ENCODE measurements around the gene SGF29.
"Not testable (repeated sequence)": the region's sequence is repeated elsewhere in the genome, so short reads cannot be mapped to it uniquely, and the experiment has no call there.

Gene SGF29

DNA sequence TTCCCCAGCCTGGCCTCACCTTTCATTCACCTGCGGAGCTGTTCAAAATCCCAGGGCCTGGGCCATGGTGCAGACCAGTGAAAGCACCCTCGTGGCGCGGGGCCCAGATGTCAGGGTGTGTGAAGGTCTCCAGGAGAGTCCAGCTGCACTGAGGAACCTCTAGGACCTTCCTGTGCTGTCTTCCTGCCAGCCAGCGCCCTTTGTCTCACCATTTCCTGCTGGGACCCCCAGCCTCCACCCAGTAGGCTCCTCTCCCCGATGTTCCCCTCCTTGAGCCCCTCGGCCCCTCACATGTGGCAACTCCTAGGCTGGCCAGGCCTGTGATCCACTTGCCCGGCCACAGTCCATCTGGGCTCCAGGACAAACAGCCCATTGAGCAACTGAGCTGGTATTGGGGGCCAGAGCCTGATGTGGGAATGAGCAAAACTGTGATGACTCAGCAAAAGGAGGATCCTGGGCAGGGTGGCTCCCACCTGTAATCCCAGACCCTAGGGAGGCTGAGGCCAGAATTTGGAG, 42.5 kb downstream of the SGF29 start:
- DNase-seq (ENCODE audit: low spot score) = no peak

DNA sequence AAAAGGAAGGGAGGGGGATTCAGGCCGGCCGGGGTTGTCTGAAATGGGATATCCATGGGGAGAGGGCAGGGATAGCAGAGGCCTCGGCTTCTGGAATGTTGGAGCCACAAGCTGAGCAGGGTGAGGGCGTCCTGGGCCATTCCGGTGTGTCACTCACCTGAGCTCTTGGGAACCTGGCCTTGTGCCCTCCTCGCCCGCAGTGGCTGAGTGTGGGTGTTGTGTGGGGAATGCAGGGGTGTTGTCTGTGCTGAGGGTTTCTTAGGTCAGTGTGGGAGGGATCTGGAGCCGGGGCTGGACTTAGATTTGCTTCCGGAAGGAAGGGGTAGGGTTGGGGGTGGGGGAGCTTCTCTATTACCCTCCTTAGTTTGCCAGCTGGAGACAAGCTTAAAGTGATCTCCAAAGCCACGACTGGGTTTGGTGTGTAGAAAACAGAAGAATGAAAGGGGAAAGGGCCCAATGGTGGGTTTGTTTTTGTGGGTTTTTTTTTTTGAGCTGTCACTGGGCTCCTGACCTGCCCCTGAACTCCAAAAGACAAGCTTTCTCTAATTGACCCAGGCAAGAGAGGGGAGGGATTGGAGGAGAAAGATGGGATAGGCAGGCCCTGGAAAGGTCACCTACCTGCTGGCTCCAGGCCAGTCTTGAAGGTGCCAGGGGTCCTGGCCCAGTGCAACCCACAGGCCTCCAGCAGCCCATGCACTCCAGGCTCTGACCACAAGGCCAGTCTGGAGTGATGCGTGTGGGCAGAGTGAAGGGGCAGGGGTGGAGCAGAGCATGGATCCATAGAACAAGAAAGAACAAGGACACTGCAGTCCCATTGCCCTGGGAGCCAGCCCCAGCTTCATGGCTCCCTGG, 43.3 kb downstream of the SGF29 start, which contains the start of gene SULT1A2:
SULT1A2 (minus strand) TSS at position 211 of the 852 bp plus-strand sequence. CDS start 1,120 bp downstream, outside the sequence.
- DNase-seq (ENCODE audit: low spot score) = no peak

DNA sequence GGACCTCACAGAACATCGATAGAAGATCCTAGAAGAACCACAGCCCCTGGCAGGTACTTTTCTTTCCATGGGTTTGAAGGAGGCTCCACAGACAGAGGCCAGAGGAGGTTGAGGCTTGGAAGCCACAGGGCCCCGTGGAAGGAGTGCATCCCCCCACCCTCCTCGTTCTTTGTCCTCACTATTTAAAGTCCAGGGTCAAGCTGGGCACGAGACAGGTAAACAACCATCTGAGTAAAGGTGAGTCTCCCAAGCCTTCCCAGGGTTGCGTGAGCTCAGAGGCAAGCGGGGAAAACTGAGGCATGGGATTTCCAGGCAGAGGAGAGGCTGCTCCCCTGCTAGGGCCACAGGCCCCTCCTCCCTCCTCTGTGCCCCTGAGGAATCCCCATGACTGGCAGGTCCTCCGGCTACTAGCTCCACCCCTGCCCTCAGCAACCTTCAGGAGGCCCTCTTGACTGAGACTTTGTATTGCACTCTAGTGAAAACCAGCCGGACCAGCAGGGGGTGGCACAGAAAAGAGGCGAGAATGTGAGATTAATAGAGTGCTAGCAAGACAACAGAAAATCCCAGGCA, 44.1 kb downstream of the SGF29 start:
- DNase-seq (ENCODE audit: low spot score) = no peak

DNA sequence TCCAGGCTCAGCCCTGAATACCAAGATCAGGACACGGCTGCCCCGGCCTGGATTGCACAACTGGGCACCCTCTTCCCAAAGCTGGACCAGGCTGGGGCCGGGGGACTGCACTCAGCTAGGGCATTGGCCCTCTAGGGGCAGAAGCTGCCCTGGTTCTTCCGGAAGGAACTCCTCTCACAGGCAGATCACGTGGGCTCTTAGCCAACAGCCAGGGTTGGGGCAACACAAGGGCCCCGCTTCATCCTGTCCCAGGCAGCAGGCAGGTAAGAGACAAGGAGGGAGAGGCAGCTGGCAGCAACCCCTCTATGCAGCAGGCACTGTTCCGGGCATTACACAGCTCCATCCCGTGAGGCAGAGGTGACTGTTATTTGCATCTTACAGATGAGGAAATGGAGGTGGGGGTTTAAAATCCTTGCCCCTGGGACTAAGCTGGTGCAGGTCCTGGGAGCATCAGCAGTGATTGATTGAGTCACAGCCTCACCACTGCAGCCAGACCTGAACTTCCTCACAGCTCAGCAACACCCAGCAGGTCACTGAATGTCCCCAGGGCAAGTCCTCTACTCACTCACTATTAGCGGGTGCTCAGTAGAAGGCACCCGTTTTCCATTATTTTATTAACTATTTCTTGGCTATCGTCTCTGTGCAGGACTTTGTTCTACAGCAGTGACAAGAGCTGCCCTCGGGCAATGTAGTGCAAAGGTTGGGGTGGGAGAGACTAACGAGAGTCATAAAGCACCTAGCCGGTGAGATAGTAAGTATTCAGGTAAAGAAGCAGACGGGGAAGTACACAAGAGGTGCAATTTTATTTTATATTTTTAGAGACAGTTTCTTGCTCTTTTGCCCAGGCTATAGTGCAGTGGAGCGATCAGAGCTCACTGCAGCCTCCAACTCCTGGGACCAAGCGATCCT, 45.9 kb downstream of the SGF29 start:
- not testable (repeated sequence) for DNase-seq (ENCODE audit: low spot score)

DNA sequence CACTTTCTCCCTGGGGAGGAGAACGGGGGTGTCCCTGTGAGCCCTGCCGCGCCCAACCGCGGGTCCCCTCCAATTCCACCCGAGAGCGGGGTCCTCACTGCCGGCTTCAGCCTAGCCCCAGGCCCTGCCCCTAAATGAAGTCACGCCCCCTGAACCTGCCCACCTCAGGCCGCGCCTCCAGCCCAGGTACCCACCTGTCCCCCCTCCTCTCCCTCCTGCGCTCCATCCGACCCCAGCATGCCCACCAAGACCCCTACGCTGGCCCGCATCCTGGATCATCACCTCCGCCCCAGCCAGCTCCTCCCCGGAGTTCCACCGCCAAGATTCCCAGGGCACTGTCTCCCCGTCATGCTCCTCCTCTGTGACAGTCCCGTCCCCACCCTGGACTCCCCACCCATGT, 47.2 kb downstream of the SGF29 start:
- not testable (repeated sequence) for DNase-seq (ENCODE audit: low spot score)

DNA sequence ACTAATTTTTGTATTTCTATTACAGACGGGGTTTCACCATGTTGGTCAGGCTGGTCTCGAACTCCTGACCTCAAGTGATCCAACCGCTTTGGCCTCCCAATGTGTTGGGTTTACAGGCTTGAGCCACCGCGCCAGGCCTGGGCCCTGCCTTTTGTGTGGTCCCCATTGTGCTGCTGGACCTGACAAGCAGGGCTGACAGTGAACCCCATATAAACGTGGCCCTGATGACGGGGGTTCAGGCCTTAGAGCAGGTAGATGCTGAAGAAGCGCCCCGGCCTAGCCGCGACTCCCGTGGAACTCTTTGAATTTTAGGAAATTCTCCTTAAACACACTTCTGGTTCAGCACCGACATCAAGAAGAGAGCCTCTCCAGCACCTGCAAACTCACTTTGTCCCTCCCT, 47.9 kb downstream of the SGF29 start:
- DNase-seq (ENCODE audit: low spot score) = not testable (repeated sequence)

DNA sequence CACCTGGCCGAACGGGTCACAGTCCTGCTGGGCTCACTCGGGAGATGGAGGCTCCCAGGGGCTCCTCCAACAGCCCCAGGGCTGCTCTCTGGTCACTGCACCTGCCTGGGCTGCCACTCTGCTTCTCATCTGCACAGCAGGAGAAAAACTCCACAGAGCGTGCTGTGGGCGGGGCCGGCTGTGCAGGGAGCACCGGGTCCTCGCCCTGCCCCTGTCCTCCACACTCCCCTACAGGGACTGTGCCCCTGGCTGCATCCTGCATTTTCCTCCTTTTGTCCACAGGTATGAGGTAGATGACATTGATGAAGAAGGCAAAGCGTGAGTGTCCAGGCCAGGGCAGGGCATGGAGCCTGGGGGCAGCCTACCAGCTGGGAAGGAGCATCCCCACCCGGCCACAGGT, 48.3 kb downstream of the SGF29 start:
- DNase-seq (ENCODE audit: low spot score) = not testable (repeated sequence)

DNA sequence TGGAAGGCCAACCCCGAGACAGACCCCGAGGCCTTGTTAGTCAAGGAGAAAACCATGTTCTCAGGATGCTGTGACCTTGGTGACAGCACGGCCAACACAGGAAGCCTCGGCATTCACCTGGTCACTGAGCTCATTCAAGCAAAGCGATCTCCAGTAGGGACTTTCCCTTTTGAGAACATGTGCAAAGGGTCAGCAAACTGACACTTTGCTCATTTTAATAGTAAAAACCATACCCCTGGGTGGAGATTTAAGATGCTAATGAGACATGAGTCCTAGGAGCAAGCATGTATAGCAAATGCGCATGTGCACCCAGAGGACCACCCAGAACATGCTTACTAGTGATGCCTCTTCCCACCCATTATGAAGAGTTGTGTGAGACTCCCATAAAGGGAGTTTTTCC, 48.8 kb downstream of the SGF29 start:
- DNase-seq (ENCODE audit: low spot score) = no peak

DNA sequence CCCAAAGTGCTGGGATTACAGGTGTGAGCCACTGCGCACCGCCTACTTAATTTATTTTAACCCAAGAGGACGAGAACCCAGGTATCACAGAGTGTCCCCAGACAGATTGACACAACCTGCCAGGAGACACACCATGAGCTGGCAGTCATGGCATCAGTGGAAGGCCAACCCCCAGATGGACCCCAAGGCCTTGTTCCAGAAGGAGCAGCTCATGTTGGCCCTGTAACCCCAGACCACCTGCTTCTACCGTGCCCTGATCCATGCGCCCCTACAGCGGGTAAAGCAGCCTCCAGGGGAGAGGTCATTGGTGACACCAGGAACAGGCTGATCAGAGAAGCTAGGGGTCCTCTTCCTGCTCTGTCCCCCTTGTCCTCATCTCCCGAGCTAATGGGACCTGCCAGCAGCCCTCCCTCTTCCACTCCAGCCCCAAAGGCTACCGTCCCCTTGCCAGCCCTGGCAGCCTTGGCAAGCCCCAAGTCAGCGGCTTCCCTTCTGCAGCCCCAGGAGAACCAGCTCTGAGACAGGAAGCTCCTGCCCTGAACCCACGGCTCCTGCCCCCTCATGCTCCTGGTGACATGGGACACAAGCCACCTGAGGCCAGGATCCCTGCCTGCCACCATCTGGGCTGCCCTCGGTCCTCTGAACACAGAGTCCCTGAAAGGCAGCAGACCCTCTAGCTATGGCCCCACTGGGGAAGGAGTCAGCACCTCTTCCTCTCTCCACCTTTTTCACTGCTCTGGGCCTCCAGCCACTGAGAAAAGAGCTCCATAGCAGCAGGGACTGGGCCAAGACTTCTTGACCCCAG, 49.9 kb downstream of the SGF29 start:
- no peak for DNase-seq (ENCODE audit: low spot score)

DNA sequence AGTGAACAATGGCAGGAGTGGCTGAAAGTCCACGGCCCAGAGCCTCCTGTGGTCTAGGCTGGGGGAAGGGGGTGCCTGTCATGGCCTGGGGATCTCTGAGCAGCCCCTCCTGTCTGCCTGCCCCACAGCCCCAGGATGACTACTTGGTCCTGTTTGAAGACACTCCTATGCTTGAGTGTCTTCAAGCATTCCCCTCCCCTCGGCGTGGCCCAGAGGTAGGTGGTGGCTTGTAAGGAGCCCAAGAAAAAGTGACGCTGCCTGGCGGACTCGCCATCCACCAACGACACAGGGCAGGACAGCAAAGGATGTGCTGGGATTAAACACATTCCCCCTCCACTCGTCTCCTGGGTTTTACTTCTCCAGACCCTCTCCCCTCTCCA, 50.5 kb downstream of the SGF29 start:
- DNase-seq (ENCODE audit: low spot score) = no peak

DNA sequence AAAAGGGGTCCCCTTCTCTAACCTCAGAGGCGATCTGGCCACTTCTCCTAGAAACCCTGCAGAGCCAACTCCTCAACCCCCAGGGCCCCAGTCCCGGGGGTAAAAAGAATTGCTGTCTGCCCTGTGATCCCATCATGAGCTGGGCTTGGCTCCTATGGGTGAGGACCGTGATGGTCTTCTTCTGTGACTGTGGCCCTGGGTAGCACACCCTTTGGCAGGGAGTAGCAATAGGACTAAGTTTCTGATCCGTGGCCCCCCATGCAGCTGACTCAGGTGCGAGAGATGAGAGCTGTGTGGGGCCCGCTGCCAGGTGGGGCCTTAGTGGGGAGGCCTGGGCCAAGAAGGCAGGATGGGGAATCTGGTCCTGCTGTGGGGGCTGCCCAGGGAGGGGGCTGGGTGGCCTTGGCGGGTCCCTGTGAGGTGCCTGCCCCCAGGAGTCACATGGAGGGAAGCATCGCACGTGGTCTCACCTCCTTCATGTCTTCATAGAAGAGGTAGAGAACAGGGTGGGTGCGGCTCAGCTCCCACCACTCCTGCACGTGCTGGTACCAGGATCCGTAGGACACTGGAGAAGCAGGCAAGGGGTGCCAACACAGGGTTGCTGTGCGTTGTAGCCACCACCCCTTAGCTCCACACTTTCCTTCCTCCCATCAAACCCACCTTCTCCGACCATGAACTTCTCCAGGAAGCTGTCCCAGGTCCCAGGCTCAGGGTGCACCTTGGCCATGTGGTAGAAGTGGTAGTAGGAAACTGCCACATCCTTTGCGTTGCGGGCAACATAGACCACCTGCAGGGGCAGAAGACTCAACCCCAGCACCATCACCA, 52.8 kb downstream of the SGF29 start:
- DNase-seq (ENCODE audit: low spot score) = no peak

DNA sequence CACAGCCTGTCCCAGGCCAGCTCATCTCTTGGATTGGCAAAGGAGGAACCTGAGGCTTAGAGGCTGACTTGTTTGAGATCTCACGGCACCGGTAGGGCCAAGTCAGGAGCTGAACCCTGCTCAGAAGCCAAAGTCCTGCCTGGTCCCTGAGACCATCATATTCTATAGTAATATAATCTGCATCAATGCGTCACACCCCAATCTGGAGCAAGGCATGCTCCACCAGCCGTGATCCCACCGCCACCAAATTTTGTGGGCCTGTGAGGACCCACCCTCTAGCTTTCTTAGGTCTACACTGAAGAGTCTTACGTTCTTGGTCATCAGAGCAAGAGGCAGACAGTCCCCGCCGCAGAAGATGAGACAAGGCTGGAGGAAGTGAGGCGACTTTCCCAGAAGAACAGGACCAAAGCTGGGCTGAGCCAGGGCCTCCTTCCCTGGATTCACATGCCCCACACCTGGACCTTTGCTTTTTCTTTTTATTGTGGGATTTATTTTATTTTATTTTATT, 53.5 kb downstream of the SGF29 start:
- DNase-seq (ENCODE audit: low spot score) = no peak

DNA sequence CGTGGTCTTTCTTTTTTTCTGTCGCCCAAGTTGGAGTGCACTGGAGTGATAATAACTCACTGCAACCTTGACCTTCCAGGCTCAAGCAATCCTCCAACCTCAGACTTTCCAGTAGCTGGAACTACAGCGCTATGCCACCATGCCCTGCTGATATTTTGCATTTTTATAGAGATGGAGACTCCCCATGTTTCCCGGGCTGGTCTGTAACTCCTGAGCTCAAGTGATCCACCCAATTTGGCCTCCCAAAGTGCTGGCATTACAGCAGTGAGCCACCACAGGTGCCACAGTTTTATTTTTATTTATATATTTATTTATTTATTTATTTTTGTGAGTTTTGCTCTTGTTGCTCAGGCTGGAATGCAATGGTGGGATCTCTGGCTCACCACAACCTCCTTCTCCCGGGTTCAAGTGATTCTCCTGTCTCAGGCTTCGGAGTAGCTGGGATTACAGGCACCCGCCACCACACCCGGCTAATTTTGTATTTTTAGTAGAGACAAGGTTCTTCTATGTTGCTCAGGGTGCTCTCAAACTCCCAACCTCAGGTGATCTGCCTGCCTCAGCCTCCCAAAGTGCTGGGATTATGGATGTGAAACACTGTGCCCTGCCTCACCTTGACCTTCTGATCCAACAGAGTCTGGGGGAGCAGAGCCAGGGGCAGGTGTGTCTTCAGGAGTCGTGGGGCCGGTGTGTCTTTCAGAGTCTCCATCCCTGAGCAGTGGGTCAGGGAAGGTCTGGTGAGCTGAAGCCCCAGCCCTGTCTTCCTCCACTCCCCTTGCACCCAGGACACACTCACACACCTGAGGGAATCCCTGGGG, 54.2 kb downstream of the SGF29 start:
- not testable (repeated sequence) for DNase-seq (ENCODE audit: low spot score)

DNA sequence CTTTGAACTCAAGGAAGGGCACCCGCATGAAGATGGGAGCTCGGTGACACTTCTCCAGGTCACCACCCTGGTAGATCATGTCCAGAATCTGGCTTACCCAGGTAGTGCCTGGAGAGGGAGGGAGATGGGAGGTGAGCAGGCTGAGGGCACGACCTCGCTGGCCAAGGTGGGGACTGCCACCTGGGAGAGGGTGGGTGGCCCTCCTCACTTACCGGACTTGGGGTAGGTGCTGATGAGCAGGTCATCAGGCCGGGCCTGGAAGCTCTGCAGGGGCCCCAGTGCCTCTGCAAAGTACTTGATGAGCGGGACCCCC, 54.7 kb downstream of the SGF29 start:
- not testable (repeated sequence) for DNase-seq (ENCODE audit: low spot score)

DNA sequence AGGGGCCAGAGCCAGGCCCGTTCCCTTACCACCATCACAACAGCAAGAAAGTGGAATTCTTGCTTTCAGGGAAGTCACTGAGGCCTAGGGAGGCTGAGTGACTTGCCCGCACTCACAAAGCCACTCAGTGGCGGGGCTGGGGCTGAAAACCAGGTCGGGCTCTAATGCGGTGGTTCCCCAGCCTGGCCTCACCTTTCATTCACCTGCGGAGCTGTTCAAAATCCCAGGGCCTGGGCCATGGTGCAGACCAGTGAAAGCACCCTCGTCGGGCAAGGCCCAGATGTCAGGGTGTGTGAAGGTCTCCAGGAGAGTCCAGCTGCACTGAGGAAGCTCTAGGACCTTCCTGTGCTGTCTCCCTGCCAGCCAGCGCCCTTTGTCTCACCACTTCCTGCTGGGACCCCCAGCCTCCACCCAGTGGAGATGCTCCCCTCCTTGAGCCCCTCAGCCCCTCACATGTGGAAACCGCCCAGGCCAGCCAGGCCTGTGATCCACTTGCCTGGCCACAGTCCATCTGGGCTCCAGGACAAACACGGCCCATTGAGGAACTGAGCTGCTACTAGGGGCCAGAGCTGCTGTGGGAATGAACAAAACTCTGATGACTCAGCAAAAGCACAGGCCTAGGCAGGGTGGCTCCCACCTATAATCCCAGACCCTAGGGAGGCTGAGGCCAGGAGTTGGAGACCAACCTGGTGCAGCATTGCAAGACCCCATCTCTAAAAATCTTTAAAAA, 55.3 kb downstream of the SGF29 start:
- not testable (repeated sequence) for DNase-seq (ENCODE audit: low spot score)

DNA sequence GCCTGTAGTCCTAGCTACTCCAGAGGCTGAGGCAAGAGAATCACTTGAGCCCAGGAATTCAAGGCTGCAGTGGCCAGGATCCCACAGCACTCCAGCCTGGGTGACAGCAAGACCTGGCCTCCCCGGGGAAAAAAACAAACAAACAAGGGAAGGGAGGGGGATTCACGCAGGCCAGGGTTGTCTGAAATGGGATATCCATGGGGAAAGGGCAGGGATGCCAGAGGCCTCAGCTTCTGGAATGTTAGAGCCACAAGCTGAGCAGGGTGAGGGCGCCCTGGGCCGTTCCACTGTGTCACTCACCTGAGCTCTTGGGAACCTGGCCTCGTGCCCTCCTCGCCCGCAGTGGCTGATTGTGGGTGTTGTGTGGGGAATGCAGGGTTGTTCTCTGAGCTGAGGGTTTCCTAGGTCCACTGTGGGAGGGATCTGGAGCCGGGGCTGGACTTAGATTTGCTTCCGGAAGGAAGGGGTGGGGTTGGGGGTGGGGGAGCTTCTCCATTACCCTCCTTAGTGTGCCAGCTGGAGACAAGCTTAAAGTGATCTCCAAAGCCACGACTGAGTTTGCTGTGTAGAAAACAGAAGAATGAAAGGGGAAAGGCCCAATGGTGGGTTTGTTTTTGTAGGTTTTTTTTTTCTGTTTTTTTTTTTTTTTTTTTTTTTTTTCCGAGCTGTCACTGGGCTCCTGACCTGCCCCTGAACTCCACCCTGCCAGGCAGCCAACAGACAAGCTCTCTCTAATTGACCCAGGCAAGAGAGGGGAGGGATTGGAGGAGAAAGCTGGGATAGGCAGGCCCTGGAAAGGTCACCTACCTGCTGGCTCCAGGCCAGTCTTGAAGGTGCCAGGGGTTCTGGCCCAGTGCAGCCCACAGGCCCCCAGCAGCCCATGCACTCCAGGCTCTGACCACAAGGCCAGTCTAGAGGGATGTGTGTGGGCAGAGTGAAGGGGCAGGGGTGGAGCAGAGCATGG, 56.2 kb downstream of the SGF29 start, which contains the start of gene SULT1A1:
SULT1A1 (minus strand) TSS at position 414 of the 964 bp plus-strand sequence. CDS start 1,189 bp downstream, outside the sequence.
- DNase-seq (ENCODE audit: low spot score) = no peak

DNA sequence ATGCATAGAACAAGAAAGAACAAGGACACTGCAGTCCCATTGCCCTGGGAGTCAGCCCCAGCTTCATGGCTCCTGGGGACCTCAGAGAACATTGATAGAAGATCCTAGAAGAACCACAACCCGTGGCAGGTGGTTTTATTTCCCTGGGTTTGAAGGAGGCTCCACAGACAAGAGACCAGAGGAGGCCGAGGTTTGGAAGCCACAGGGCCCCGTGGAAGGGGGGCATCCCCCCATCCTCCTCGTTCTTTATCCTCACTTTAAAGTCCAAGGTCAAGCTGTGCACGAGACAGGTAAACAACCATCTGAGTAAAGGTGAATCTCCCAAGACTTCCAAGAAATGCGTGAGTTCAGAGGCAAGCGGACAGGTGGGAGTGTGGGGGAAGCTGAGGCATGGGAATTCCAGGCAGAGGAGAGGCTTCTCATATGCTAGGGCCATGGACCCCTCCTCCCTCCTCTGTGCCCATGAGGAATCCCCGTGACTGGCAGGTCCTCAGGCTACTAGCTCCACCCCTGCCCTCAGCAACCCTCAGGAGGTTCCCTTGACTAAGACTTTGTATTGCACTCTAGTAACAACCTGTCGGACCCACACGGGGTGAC, 57.0 kb downstream of the SGF29 start:
- no peak for DNase-seq (ENCODE audit: low spot score)
